Measurements from ENCODE around the gene FOXG1.
A peak's percentile ranks its signal among the peaks of the same experiment; 100 is the strongest.

The FOXG1 gene

GRCh38 chr14:28758253-28758884 is 8.2 kb upstream of the FOXG1 start:
- Mint-ChIP-seq H3K4me3 (no peak overlapping the region), H3K36me3 (ENCODE audit: low read depth) (peaks cover 5% of the 10 kb centered on the region), H3K27ac (no peak overlapping the region), H3K27me3 (peaks cover 87% of the 10 kb centered on the region), H3K9me3 (no peaks in the 10 kb centered on the region), H3K4me1 (ENCODE audit: low read depth) (no peaks in the 10 kb centered on the region)

GRCh38 chr14:28758885-28759652 is 7.5 kb upstream of the FOXG1 start:
- H3K36me3 Mint-ChIP-seq (ENCODE audit: low read depth): peaks cover 5% of the 10 kb centered on the region
- no peak overlapping the region for H3K4me3 Mint-ChIP-seq
- no peak overlapping the region for H3K27ac Mint-ChIP-seq
- peaks cover 92% of the 10 kb centered on the region for H3K27me3 Mint-ChIP-seq
- H3K9me3 Mint-ChIP-seq: no peaks in the 10 kb centered on the region
- H3K4me1 Mint-ChIP-seq (ENCODE audit: low read depth): no peaks in the 10 kb centered on the region

GRCh38 chr14:28759653-28760313 is 6.8 kb upstream of the FOXG1 start:
- Mint-ChIP-seq H3K27ac (no peak overlapping the region), H3K9me3 (no peaks in the 10 kb centered on the region), H3K27me3 (peaks cover 94% of the 10 kb centered on the region), H3K36me3 (ENCODE audit: low read depth) (peaks cover 5% of the 10 kb centered on the region), H3K4me3 (no peak overlapping the region), H3K4me1 (ENCODE audit: low read depth) (no peaks in the 10 kb centered on the region)

GRCh38 chr14:28760431-28760996 is 6.1 kb upstream of the FOXG1 start:
- peaks cover 94% of the 10 kb centered on the region for H3K27me3 Mint-ChIP-seq
- H3K4me1 Mint-ChIP-seq (ENCODE audit: low read depth): peaks cover 4% of the 10 kb centered on the region
- H3K36me3 Mint-ChIP-seq (ENCODE audit: low read depth): peaks cover 5% of the 10 kb centered on the region
- no peak overlapping the region for H3K4me3 Mint-ChIP-seq
- H3K27ac Mint-ChIP-seq: no peak overlapping the region
- H3K9me3 Mint-ChIP-seq: peaks cover 4% of the 10 kb centered on the region

GRCh38 chr14:28761438-28762291 is 4.9 kb upstream of the FOXG1 start:
- no peak overlapping the region for H3K27ac Mint-ChIP-seq
- H3K27me3 Mint-ChIP-seq: peaks cover 89% of the 10 kb centered on the region
- H3K4me3 Mint-ChIP-seq: no peak overlapping the region
- H3K4me1 Mint-ChIP-seq (ENCODE audit: low read depth): peaks cover 10% of the 10 kb centered on the region
- peaks cover 4% of the 10 kb centered on the region for H3K9me3 Mint-ChIP-seq
- H3K36me3 Mint-ChIP-seq (ENCODE audit: low read depth): peaks cover 5% of the 10 kb centered on the region

- H3K27ac Mint-ChIP-seq: no peak overlapping the region
- no peak overlapping the region for H3K4me3 Mint-ChIP-seq
- peaks cover 5% of the 10 kb centered on the region for H3K36me3 Mint-ChIP-seq (ENCODE audit: low read depth)
- peaks cover 4% of the 10 kb centered on the region for H3K9me3 Mint-ChIP-seq
- peaks cover 10% of the 10 kb centered on the region for H3K4me1 Mint-ChIP-seq (ENCODE audit: low read depth)
- H3K27me3 Mint-ChIP-seq: peaks cover 84% of the 10 kb centered on the region
These were observed 4.2 kb upstream of the FOXG1 start for GRCh38 chr14:28762303-28762954.

GRCh38 chr14:28762955-28763326 is 3.6 kb upstream of the FOXG1 start:
- H3K27me3 Mint-ChIP-seq: peaks cover 82% of the 10 kb centered on the region
- peaks cover 4% of the 10 kb centered on the region for H3K9me3 Mint-ChIP-seq
- no peak overlapping the region for H3K4me3 Mint-ChIP-seq
- peaks cover 5% of the 10 kb centered on the region for H3K36me3 Mint-ChIP-seq (ENCODE audit: low read depth)
- no peak overlapping the region for H3K27ac Mint-ChIP-seq
- peaks cover 10% of the 10 kb centered on the region for H3K4me1 Mint-ChIP-seq (ENCODE audit: low read depth)

GRCh38 chr14:28763751-28764256 is 2.8 kb upstream of the FOXG1 start:
- Mint-ChIP-seq H3K4me1 (ENCODE audit: low read depth) (peaks cover 10% of the 10 kb centered on the region), H3K27me3 (peaks cover 82% of the 10 kb centered on the region), H3K4me3 (no peak overlapping the region), H3K9me3 (peaks cover 12% of the 10 kb centered on the region), H3K27ac (no peak overlapping the region), H3K36me3 (ENCODE audit: low read depth) (peaks cover 5% of the 10 kb centered on the region)

GRCh38 chr14:28764257-28765160 is 2.1 kb upstream of the FOXG1 start:
- peaks cover 82% of the 10 kb centered on the region for H3K27me3 Mint-ChIP-seq
- peaks cover 10% of the 10 kb centered on the region for H3K4me1 Mint-ChIP-seq (ENCODE audit: low read depth)
- H3K36me3 Mint-ChIP-seq (ENCODE audit: low read depth): peaks cover 4% of the 10 kb centered on the region
- no peak overlapping the region for H3K4me3 Mint-ChIP-seq
- no peak overlapping the region for H3K27ac Mint-ChIP-seq
- H3K9me3 Mint-ChIP-seq: peaks cover 13% of the 10 kb centered on the region

GRCh38 chr14:28765169-28765830 is 1.3 kb upstream of the FOXG1 start:
- H3K27me3 Mint-ChIP-seq: peaks cover 75% of the 10 kb centered on the region
- H3K9me3 Mint-ChIP-seq: peaks cover 13% of the 10 kb centered on the region
- H3K36me3 Mint-ChIP-seq (ENCODE audit: low read depth): no peaks in the 10 kb centered on the region
- H3K4me1 Mint-ChIP-seq (ENCODE audit: low read depth): peaks cover 10% of the 10 kb centered on the region
- no peak overlapping the region for H3K27ac Mint-ChIP-seq
- peak overlapping the region; percentile 39 for H3K4me3 Mint-ChIP-seq

GRCh38 chr14:28765831-28766468 is 637 bp upstream of the FOXG1 start:
- no peaks in the 10 kb centered on the region for H3K36me3 Mint-ChIP-seq (ENCODE audit: low read depth)
- H3K27me3 Mint-ChIP-seq: peaks cover 75% of the 10 kb centered on the region
- H3K4me3 Mint-ChIP-seq: peak overlapping the region; percentile 30
- peaks cover 13% of the 10 kb centered on the region for H3K9me3 Mint-ChIP-seq
- H3K27ac Mint-ChIP-seq: no peak overlapping the region
- peaks cover 10% of the 10 kb centered on the region for H3K4me1 Mint-ChIP-seq (ENCODE audit: low read depth)

- Mint-ChIP-seq H3K27me3 (peaks cover 65% of the 10 kb centered on the region), H3K27ac (no peak overlapping the region)
These were observed 654 bp downstream of the FOXG1 start for GRCh38 chr14:28767030-28767852.

More at GRCh38 chr14:28767030-28767852, 654 bp downstream of the FOXG1 start:
- H3K36me3 Mint-ChIP-seq (ENCODE audit: low read depth): no peaks in the 10 kb centered on the region
- peaks cover 13% of the 10 kb centered on the region for H3K9me3 Mint-ChIP-seq
- H3K4me3 Mint-ChIP-seq: peak overlapping the region; percentile 28
- H3K4me1 Mint-ChIP-seq (ENCODE audit: low read depth): peaks cover 10% of the 10 kb centered on the region
